Brain microvascular endothelial cell (primary cell): ENCODE data around the gene ADPRHL1.
"Not testable (repeated sequence)": the region's sequence is repeated elsewhere in the genome, so short reads cannot be mapped to it uniquely, and the experiment has no call there.

ENCODE experiments used
- DNase-seq: peaks from one replicate; pipeline ENCODE4 v3.0.0-alpha.2; 2020
- H3K27ac ChIP-seq: fragments of 250-450 bp; sonication (Bioruptor Pico); 2 replicates; pipeline ENCODE4 v1.5.1; 2020; ENCODE audit warnings: mild to moderate bottlenecking, moderate library complexity
- H3K27me3 ChIP-seq: fragments of 250-450 bp; sonication (Bioruptor Pico); replicated peaks from 2 replicates; pipeline ENCODE4 v1.5.1; 2020; ENCODE audit warnings: mild to moderate bottlenecking
- H3K36me3 ChIP-seq: fragments of 250-450 bp; sonication (Bioruptor Pico); replicated peaks from 2 replicates; pipeline ENCODE4 v1.5.1; 2020; ENCODE audit warnings: mild to moderate bottlenecking
- H3K4me3 ChIP-seq: 2 replicates; pipeline ENCODE4 v1.5.1; 2011; ENCODE audit warnings: low read depth, mild to moderate bottlenecking, control low read depth, low read length, moderate library complexity
- CTCF ChIP-seq: IDR thresholded peaks from 2 replicates; pipeline ENCODE4 v1.5.1; 2011; ENCODE audit warnings: low read depth, mild to moderate bottlenecking, moderate library complexity, low read length, control low read depth, inconsistent platforms; ENCODE audit errors: missing control alignments
- in situ Hi-C: cut with HindIII; loops from 2 replicates; pipeline ENCODE4 v1.10.0; 2017; ENCODE audit warnings: low sequenced_read_pairs, low pct_ligation_motif_present

Gene ADPRHL1

GRCh38 chr13:113475911-113476310, 22.6 kb upstream of the ADPRHL1 start:
- Histone ChIP-seq H3K27ac (no peak overlapping the region), H3K36me3 (peaks cover 15% of the 10 kb centered on the region)
- no peak for DNase-seq

DNA sequence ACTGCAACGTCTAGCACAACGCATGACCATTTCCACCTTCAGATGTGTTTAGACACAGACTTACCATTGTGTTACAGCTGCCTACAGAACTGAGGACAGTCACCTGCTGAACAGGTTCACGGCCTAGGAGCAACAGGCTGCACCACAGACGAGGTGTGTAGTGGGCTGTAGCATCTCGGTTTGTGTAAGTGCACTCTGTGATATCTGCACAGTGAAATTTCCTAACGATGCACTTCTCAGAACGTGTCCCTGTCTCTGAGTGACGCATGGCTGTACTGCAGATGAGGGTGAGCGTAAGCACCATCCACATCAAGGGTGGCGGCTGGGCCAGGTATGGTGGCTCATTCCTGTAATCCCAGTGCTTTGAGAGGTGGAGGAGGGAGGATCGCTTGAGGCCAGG, 22.0 kb upstream of the ADPRHL1 start:
- no peak for DNase-seq
- Histone ChIP-seq H3K36me3 (peaks cover 15% of the 10 kb centered on the region), H3K27ac (no peak overlapping the region), H3K4me3 (no peak overlapping the region), H3K27me3 (no peaks in the 10 kb centered on the region)
- no peak for TF ChIP-seq CTCF
- in situ Hi-C loops, result no loop called here

More at GRCh38 chr13:113475911-113476310, 22.6 kb upstream of the ADPRHL1 start:
- no peak for TF ChIP-seq CTCF
- in situ Hi-C loops, result no loop called here
- H3K4me3 ChIP-seq, result no peak overlapping the region
- H3K27me3 ChIP-seq, result no peaks in the 10 kb centered on the region

GRCh38 chr13:113474179-113474578, 20.9 kb upstream of the ADPRHL1 start:
- TF ChIP-seq CTCF, result no peak
- Histone ChIP-seq H3K27ac (no peak overlapping the region), H3K4me3 (no peak overlapping the region), H3K36me3 (peaks cover 14% of the 10 kb centered on the region), H3K27me3 (no peaks in the 10 kb centered on the region)
- in situ Hi-C loops, result no loop called here
- DNase-seq, result peak; percentile 67

DNA sequence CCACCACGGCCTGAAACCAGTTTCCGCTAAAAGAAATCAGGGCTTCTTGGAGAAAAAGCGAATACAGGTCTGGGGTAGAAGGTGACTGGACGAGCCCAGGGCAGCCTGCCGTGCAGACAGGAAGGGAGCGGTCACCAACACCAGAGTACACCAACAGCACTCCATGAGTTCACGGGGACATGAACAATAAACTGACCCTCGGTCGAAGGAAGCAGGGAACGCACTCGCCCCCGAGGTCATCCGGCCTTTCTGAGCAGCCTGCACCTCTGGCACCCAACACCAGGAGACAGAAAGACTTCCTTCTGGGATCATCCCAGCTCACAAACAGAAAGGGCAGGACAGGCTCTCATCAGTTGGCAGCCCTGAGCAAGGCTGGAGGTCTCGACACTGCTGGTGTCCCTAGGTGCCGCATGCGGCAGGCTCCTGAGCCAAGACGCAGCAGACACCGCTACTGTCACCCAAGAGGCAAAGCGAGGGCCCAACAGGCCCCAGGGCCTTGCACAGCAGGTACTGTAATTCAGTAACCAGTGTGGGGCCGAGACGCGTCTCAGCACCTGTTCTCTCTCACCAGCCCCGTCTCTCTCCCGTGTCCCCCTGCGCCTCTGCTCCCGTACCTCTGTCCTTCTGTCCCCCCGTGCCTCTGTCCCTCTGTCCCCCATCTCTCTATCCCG, 19.2 kb upstream of the ADPRHL1 start:
- in situ Hi-C loops, result no loop called here
- no peak for DNase-seq
- no peak overlapping the region for H3K27ac ChIP-seq

DNA sequence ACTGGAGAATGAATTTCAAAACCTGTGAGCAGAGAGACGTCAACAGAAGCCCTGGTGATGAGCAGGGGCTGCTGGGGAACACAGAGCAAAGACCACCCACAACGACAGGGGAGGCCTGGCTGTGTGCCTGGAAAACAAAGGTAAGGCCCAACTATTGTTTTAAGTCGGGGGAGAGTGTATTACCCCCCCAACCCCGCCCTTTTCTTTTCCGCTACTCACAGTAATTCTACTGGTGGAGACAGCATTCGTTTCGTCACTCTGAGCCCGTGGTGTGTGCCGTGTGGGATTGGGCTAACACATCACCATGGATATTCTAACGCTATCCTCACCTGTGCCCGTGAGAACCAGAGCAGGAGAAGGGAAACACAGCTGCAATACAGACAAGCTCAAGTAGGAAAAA, 18.6 kb upstream of the ADPRHL1 start:
- no peaks in the 10 kb centered on the region for H3K27me3 ChIP-seq
- no peak overlapping the region for H3K27ac ChIP-seq
- no peak for TF ChIP-seq CTCF
- peaks cover 19% of the 10 kb centered on the region for H3K36me3 ChIP-seq
- no peak overlapping the region for H3K4me3 ChIP-seq
- DNase-seq, result no peak
- in situ Hi-C loops, result no loop called here

More for the DNA sequence above, 19.2 kb upstream of the ADPRHL1 start:
- TF ChIP-seq CTCF, result no peak
- Histone ChIP-seq H3K4me3 (no peak overlapping the region), H3K36me3 (peaks cover 16% of the 10 kb centered on the region), H3K27me3 (no peaks in the 10 kb centered on the region)

DNA sequence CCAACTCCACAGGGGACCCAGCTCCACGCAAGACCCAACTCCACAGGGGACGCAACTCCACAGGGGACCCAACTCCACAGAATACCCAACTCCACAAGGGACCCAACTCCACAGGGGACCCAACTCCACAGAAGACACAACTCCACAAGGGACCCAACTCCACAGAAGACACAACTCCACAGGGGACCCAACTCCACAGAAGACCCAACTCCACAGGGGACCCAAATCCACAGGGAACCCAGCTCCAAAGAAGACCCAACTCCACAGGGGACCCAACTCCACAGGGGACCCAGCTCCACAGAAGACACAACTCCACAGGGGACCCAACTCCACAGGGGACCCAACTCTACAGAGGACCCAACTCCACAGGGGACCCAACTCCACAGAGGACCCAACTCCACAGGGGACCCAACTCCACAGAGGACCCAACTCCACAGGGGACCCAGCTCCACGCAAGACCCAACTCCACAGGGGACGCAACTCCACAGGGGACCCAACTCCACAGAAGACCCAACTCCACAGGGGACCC, 17.4 kb upstream of the ADPRHL1 start:
- in situ Hi-C loops, H3K27me3 ChIP-seq, H3K27ac ChIP-seq, H3K4me3 ChIP-seq, DNase-seq: not testable (repeated sequence)
- H3K36me3 ChIP-seq, result peaks cover 15% of the 10 kb centered on the region
